Measurements from ENCODE around the gene CCNF. TPM values are rescaled to one million over a fixed set of nuclear protein-coding genes. Genes with fewer than 3 reads are reported as not detected.

Gene CCNF
- total and polyA plus RNA-seq, 9 of the 15 experiments (the other 6 are each of a cell fraction or from before 2014, with no cell fraction given) = 4.1 to 70.1 (median 29.5) TPM

DNA sequence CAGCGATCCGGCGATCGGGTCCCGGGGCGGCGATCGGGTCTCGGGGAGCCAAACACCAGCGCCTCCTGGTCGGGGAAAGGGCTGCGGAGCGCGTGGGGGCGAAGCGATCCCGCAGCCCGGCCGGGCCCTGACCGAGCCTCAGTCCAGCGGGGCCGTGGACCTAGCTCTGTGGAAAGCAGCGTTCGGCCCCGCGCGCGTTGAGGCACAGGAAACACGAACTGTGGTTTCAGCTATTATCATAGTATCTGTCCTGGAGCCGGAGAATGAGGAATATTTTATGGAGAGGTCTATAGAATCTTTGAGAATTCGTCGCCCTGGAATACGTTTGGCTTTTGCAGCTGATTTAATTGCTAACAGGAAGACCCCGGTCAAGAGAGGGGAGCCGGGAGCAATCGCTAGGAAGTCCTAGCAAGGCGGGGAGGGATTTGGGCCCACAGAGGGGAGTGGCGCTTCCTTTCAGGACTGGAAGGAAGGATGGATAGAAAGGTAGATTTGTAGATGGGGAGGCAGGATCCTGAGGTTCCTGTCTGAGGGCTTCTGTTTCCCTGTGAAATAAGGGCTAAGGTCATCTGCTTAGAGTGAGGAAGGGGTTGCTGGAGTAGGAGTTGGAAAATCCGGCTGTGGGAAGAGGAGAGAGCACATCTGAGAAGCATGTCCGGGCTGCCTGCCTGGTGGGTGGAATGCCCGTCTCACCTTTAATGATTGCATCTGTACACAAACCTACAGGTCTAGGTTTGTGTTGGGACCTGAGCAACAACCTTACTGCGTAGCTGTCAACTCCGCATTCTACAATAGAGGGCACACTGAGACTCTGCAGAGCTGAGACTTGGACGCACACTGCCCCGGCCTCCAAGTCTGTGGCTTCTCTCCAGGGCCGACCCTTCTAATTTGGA, 770 bp downstream of the CCNF start (continued):
- TF ChIP-seq SMARCE1 (IDR thresholded peaks at IDR 0.05) (0 out of 2 replicates have a peak, but pooled peaks have one; percentile 21), EHMT2 (IDR thresholded peaks at IDR 0.05) (no peak), ARNT (IDR thresholded peaks at IDR 0.05) (no peak), CREB1 (IDR thresholded peaks at IDR 0.05) (no peak), CREB1 (CRISPR knock-in tag; IDR thresholded peaks at IDR 0.05) (no peak), ZBED1 (IDR thresholded peaks at IDR 0.05) (no peak), RBM22 (IDR thresholded peaks at IDR 0.05; ENCODE audit: low read depth, low read length, poor library complexity, severe bottlenecking) (no peak), ZFP36 (IDR thresholded peaks at IDR 0.05; ENCODE audit: low read depth, low read length, partially characterized antibody) (no peak)
- TF ChIP-seq, protein P1, sequence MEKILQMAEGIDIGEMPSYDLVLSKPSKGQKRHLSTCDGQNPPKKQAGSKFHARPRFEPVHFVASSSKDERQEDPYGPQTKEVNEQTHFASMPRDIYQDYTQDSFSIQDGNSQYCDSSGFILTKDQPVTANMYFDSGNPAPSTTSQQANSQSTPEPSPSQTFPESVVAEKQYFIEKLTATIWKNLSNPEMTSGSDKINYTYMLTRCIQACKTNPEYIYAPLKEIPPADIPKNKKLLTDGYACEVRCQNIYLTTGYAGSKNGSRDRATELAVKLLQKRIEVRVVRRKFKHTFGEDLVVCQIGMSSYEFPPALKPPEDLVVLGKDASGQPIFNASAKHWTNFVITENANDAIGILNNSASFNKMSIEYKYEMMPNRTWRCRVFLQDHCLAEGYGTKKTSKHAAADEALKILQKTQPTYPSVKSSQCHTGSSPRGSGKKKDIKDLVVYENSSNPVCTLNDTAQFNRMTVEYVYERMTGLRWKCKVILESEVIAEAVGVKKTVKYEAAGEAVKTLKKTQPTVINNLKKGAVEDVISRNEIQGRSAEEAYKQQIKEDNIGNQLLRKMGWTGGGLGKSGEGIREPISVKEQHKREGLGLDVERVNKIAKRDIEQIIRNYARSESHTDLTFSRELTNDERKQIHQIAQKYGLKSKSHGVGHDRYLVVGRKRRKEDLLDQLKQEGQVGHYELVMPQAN (IDR thresholded peaks at IDR 0.05; ENCODE audit: borderline replicate concordance) = peak; percentile 59; the same call in 1 of the 2 replicates
- TF ChIP-seq, protein P2, sequence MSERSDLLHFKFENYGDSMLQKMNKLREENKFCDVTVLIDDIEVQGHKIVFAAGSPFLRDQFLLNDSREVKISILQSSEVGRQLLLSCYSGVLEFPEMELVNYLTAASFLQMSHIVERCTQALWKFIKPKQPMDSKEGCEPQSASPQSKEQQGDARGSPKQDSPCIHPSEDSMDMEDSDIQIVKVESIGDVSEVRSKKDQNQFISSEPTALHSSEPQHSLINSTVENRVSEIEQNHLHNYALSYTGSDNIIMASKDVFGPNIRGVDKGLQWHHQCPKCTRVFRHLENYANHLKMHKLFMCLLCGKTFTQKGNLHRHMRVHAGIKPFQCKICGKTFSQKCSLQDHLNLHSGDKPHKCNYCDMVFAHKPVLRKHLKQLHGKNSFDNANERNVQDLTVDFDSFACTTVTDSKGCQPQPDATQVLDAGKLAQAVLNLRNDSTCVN (CRISPR knock-in tag; IDR thresholded peaks at IDR 0.05) = 0 out of 2 replicates have a peak, but pooled peaks have one; percentile 52
- TF ChIP-seq, protein P3, sequence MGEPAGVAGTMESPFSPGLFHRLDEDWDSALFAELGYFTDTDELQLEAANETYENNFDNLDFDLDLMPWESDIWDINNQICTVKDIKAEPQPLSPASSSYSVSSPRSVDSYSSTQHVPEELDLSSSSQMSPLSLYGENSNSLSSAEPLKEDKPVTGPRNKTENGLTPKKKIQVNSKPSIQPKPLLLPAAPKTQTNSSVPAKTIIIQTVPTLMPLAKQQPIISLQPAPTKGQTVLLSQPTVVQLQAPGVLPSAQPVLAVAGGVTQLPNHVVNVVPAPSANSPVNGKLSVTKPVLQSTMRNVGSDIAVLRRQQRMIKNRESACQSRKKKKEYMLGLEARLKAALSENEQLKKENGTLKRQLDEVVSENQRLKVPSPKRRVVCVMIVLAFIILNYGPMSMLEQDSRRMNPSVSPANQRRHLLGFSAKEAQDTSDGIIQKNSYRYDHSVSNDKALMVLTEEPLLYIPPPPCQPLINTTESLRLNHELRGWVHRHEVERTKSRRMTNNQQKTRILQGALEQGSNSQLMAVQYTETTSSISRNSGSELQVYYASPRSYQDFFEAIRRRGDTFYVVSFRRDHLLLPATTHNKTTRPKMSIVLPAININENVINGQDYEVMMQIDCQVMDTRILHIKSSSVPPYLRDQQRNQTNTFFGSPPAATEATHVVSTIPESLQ (CRISPR knock-in tag; IDR thresholded peaks at IDR 0.05) = no peak
- TF ChIP-seq, protein P4, sequence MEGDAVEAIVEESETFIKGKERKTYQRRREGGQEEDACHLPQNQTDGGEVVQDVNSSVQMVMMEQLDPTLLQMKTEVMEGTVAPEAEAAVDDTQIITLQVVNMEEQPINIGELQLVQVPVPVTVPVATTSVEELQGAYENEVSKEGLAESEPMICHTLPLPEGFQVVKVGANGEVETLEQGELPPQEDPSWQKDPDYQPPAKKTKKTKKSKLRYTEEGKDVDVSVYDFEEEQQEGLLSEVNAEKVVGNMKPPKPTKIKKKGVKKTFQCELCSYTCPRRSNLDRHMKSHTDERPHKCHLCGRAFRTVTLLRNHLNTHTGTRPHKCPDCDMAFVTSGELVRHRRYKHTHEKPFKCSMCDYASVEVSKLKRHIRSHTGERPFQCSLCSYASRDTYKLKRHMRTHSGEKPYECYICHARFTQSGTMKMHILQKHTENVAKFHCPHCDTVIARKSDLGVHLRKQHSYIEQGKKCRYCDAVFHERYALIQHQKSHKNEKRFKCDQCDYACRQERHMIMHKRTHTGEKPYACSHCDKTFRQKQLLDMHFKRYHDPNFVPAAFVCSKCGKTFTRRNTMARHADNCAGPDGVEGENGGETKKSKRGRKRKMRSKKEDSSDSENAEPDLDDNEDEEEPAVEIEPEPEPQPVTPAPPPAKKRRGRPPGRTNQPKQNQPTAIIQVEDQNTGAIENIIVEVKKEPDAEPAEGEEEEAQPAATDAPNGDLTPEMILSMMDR (IDR thresholded peaks at IDR 0.05 in 2 of 3, conservative IDR thresholded peaks at IDR 0.05 in 1 of 3; ENCODE audit: insufficient read depth in 2 of 3, low read depth in 1 of 3, low read length in 3 of 3) = peak; percentile 37 to 52 (median 51); a peak in 5 of 6 replicates

Measured in K562 (cell line).